Stimulated activated CD8-positive, alpha-beta memory T cell treated with anti-CD3 and anti-CD28 coated beads, Interleukin-7, amount 100 ng/mL, for 48 hours (primary cell): Measurements from ENCODE around the gene SPON1.
"Not testable (repeated sequence)": the region's sequence is repeated elsewhere in the genome, so short reads cannot be mapped to it uniquely, and the experiment has no call there.

Experiments used
- DNase-seq, 2 donors: peaks; one replicate each; pipeline ENCODE4 v3.0.0-alpha.2; 2020; ENCODE audit warnings: low read depth in 1 of 2; ENCODE audit errors: extremely low read depth in 1 of 2

The SPON1 gene

GRCh38 chr11:14029971-14030920 is 67.7 kb downstream of the SPON1 start:
- DNase-seq = no peak

GRCh38 chr11:14035526-14035925 is 73.0 kb downstream of the SPON1 start:
- not testable (repeated sequence) for DNase-seq

GRCh38 chr11:14036469-14036868 is 73.9 kb downstream of the SPON1 start:
- DNase-seq = no peak

- DNase-seq = no peak
Observed at GRCh38 chr11:14041040-14041439, 78.5 kb downstream of the SPON1 start.

- no peak for DNase-seq
Observed at GRCh38 chr11:14041565-14041964, 79.0 kb downstream of the SPON1 start.

GRCh38 chr11:14042686-14043465 is 80.4 kb downstream of the SPON1 start:
- DNase-seq = no peak

- no peak for DNase-seq
Observed at GRCh38 chr11:14044916-14045315, 82.4 kb downstream of the SPON1 start.

- no peak for DNase-seq
Observed at GRCh38 chr11:14045417-14045816, 82.9 kb downstream of the SPON1 start.

- no peak for DNase-seq
Observed at GRCh38 chr11:14052198-14052597, 89.7 kb downstream of the SPON1 start.

- DNase-seq = no peak
Observed at GRCh38 chr11:14054116-14055107, 91.9 kb downstream of the SPON1 start.

- no peak for DNase-seq
Observed at GRCh38 chr11:14055936-14056335, 93.4 kb downstream of the SPON1 start.

- no peak for DNase-seq
Observed at GRCh38 chr11:14058061-14058460, 95.5 kb downstream of the SPON1 start.

GRCh38 chr11:14059491-14059890 is 97.0 kb downstream of the SPON1 start:
- DNase-seq = no peak

- DNase-seq = no peak
Observed at GRCh38 chr11:14061721-14062120, 99.2 kb downstream of the SPON1 start.

GRCh38 chr11:14065141-14065540 is 102.6 kb downstream of the SPON1 start:
- DNase-seq = peak in 1 of 2 donors; percentile 17

GRCh38 chr11:14065681-14066080 is 103.2 kb downstream of the SPON1 start:
- DNase-seq = no peak

GRCh38 chr11:14067686-14068085 is 105.2 kb downstream of the SPON1 start:
- DNase-seq = no peak

- no peak for DNase-seq
Observed at GRCh38 chr11:14070896-14071295, 108.4 kb downstream of the SPON1 start.

GRCh38 chr11:14073849-14074476 is 111.4 kb downstream of the SPON1 start:
- no peak for DNase-seq
